ENCODE data around the gene KDM1A. TPM values are rescaled to one million over a fixed set of nuclear protein-coding genes. Genes with fewer than 3 reads are reported as not detected.

KDM1A gene
- polyA plus RNA-seq, 1 donor (not counting 4 experiments of a cell fraction or from before 2014, with no cell fraction given): 84.8 TPM

GRCh38 chr1:23019863-23020625, 776 bp downstream of the KDM1A start:
- DNase-seq (ENCODE audit: low read depth, low spot score): no peak

GRCh38 chr1:23020706-23021405, 1.6 kb downstream of the KDM1A start:
- dilution Hi-C loops (cut with MboI; ENCODE audit: extremely low pct_ligation_motif_present, low sequenced_read_pairs): no loop called here
- Histone ChIP-seq H4K20me1 (ENCODE audit: control insufficient read depth, extremely low read depth, insufficient read depth, low read length) (peaks cover 5% of the 10 kb centered on the region), H3K27ac (ENCODE audit: control insufficient read depth, insufficient read depth, low read length) (peak overlapping the region; percentile 94), H3K4me3 (ENCODE audit: control insufficient read depth in 2 of 3, extremely low read depth in 1 of 3, insufficient read depth in 2 of 3, low read depth in 1 of 3, low read length in 3 of 3) (peak overlapping the region; percentile 94 to 98 (median 95)), H3K9me1 (ENCODE audit: control insufficient read depth, extremely low read depth, insufficient read depth, low read length) (no peaks in the 10 kb centered on the region), H2AFZ (ENCODE audit: control insufficient read depth, low read length) (no peak overlapping the region), H3K27me3 (ENCODE audit: control insufficient read depth, extremely low read depth, insufficient read depth, low read length) (no peaks in the 10 kb centered on the region), H3K4me2 (ENCODE audit: control insufficient read depth, extremely low read depth, insufficient read depth, low read depth, low read length) (peak overlapping the region; percentile 100), H3K36me3 (ENCODE audit: control insufficient read depth in 2 of 2, extremely low read depth in 1 of 2, insufficient read depth in 2 of 2, low read length in 2 of 2) (no peaks in the 10 kb centered on the region), H3K4me1 (ENCODE audit: control insufficient read depth, extremely low read depth, insufficient read depth, low read length) (peaks cover 6% of the 10 kb centered on the region), H3K79me2 (ENCODE audit: control insufficient read depth, insufficient read depth, low read length) (peaks cover 65% of the 10 kb centered on the region), H3K9me3 (ENCODE audit: control insufficient read depth, low read depth, low read length) (no peaks in the 10 kb centered on the region), H3K9ac (ENCODE audit: control insufficient read depth, extremely low read depth, insufficient read depth, low read length) (peak overlapping the region; percentile 97)
- no peak for TF ChIP-seq EZH2 (IDR thresholded peaks at IDR 0.05; ENCODE audit: low read length)
- TF ChIP-seq CTCF (optimal IDR thresholded peaks at IDR 0.05 in 1 of 3, IDR thresholded peaks at IDR 0.05 in 1 of 3, conservative IDR thresholded peaks at IDR 0.05 in 1 of 3; ENCODE audit: extremely low read depth in 1 of 3, insufficient read depth in 2 of 3, low read length in 3 of 3): no peak
- DNase-seq (ENCODE audit: low read depth, low spot score) (no peak), FAIRE-seq (no peak)

More at GRCh38 chr1:23019863-23020625, 776 bp downstream of the KDM1A start:
- Histone ChIP-seq H3K9me1 (ENCODE audit: control insufficient read depth, extremely low read depth, insufficient read depth, low read length) (no peaks in the 10 kb centered on the region), H3K27ac (ENCODE audit: control insufficient read depth, insufficient read depth, low read length) (peak overlapping the region; percentile 94), H3K79me2 (ENCODE audit: control insufficient read depth, insufficient read depth, low read length) (peaks cover 57% of the 10 kb centered on the region), H3K4me3 (ENCODE audit: control insufficient read depth in 2 of 3, extremely low read depth in 1 of 3, insufficient read depth in 2 of 3, low read depth in 1 of 3, low read length in 3 of 3) (peak overlapping the region; percentile 94 to 98 (median 95)), H3K9ac (ENCODE audit: control insufficient read depth, extremely low read depth, insufficient read depth, low read length) (peak overlapping the region; percentile 97), H3K36me3 (ENCODE audit: control insufficient read depth in 2 of 2, extremely low read depth in 1 of 2, insufficient read depth in 2 of 2, low read length in 2 of 2) (no peaks in the 10 kb centered on the region), H2AFZ (ENCODE audit: control insufficient read depth, low read length) (peak overlapping the region; percentile 74), H3K4me1 (ENCODE audit: control insufficient read depth, extremely low read depth, insufficient read depth, low read length) (peaks cover 6% of the 10 kb centered on the region), H3K4me2 (ENCODE audit: control insufficient read depth, extremely low read depth, insufficient read depth, low read depth, low read length) (peak overlapping the region; percentile 100), H4K20me1 (ENCODE audit: control insufficient read depth, extremely low read depth, insufficient read depth, low read length) (peaks cover 5% of the 10 kb centered on the region), H3K9me3 (ENCODE audit: control insufficient read depth, low read depth, low read length) (no peaks in the 10 kb centered on the region), H3K27me3 (ENCODE audit: control insufficient read depth, extremely low read depth, insufficient read depth, low read length) (no peaks in the 10 kb centered on the region)
- dilution Hi-C loops (cut with MboI; ENCODE audit: extremely low pct_ligation_motif_present, low sequenced_read_pairs): no loop called here
- no peak for FAIRE-seq
- no peak for TF ChIP-seq CTCF (optimal IDR thresholded peaks at IDR 0.05 in 1 of 3, IDR thresholded peaks at IDR 0.05 in 1 of 3, conservative IDR thresholded peaks at IDR 0.05 in 1 of 3; ENCODE audit: extremely low read depth in 1 of 3, insufficient read depth in 2 of 3, low read length in 3 of 3)
- TF ChIP-seq EZH2 (IDR thresholded peaks at IDR 0.05; ENCODE audit: low read length): no peak
